ENCODE measurements around the gene STK11IP. TPM values are rescaled to one million over a fixed set of nuclear protein-coding genes. Genes with fewer than 3 reads are reported as not detected.

STK11IP gene
- total RNA-seq, 2 donors from 2014 or later = 27.9 to 35.5 TPM

GRCh38 chr2:219561179-219562048 is 36.2 kb upstream of the STK11IP start:
- DNase-seq (no peak), ATAC-seq (no peak)
- intact Hi-C loops (cut with DNase I, micrococcal nuclease) = no loop called here

GRCh38 chr2:219562049-219563020 is 35.3 kb upstream of the STK11IP start:
- DNase-seq (no peak), ATAC-seq (no peak)
- intact Hi-C loops (cut with DNase I, micrococcal nuclease) = no loop called here

- intact Hi-C loops (cut with DNase I, micrococcal nuclease) = no loop called here
- ATAC-seq = no peak
- no peak for DNase-seq
Observed at GRCh38 chr2:219563271-219563928, 34.3 kb upstream of the STK11IP start.

GRCh38 chr2:219565130-219566080 is 32.3 kb upstream of the STK11IP start:
- DNase-seq (no peak), ATAC-seq (no peak)
- intact Hi-C loops (cut with DNase I, micrococcal nuclease) = no loop called here

- intact Hi-C loops (cut with DNase I, micrococcal nuclease) = no loop called here
- ATAC-seq (no peak), DNase-seq (no peak)
Observed at GRCh38 chr2:219566640-219567039, 31.0 kb upstream of the STK11IP start.

GRCh38 chr2:219567131-219567530 is 30.5 kb upstream of the STK11IP start:
- DNase-seq (no peak), ATAC-seq (no peak)
- intact Hi-C loops (cut with DNase I, micrococcal nuclease) = no loop called here

- no peak for DNase-seq
- no peak for ATAC-seq
- intact Hi-C loops (cut with DNase I, micrococcal nuclease) = no loop called here
Observed at GRCh38 chr2:219567791-219568361, 29.8 kb upstream of the STK11IP start.

- intact Hi-C loops (cut with DNase I, micrococcal nuclease) = no loop called here
- no peak for ATAC-seq
- DNase-seq = no peak
Observed at GRCh38 chr2:219569041-219569440, 28.6 kb upstream of the STK11IP start.

GRCh38 chr2:219569635-219570034 is 28.0 kb upstream of the STK11IP start:
- ATAC-seq (no peak), DNase-seq (no peak)
- intact Hi-C loops (cut with DNase I, micrococcal nuclease) = no loop called here

- ATAC-seq (peak; percentile 50), DNase-seq (no peak)
- intact Hi-C loops (cut with DNase I, micrococcal nuclease) = no loop called here
Observed at GRCh38 chr2:219570194-219570923, 27.3 kb upstream of the STK11IP start.

- intact Hi-C loops (cut with DNase I, micrococcal nuclease) = no loop called here
- no peak for DNase-seq
- ATAC-seq = no peak
Observed at GRCh38 chr2:219570924-219571310, 26.7 kb upstream of the STK11IP start.

GRCh38 chr2:219571311-219572236 is 26.1 kb upstream of the STK11IP start, which contains the start of gene OBSL1:
OBSL1 (minus strand) TSS chr2:219571539; CDS start chr2:219571232, 307 bp downstream.
- DNase-seq (peak in 1 of 2 donors; percentile 40), ATAC-seq (peak; percentile 65)
- intact Hi-C loops (cut with DNase I, micrococcal nuclease) = no loop called here

- ATAC-seq (no peak), DNase-seq (no peak)
- intact Hi-C loops (cut with DNase I, micrococcal nuclease) = no loop called here
Observed at GRCh38 chr2:219572237-219573001, 25.2 kb upstream of the STK11IP start, which contains the start of gene INHA. INHA (plus strand) TSS chr2:219572310; CDS start chr2:219572375, 65 bp downstream.

GRCh38 chr2:219573166-219573565 is 24.5 kb upstream of the STK11IP start:
- DNase-seq (no peak), ATAC-seq (no peak)
- intact Hi-C loops (cut with DNase I, micrococcal nuclease) = no loop called here

Measured in left colon (tissue), 2 donors.